Lung (tissue), 12 donors: ENCODE data around the gene CCHCR1. TPM values are rescaled to one million over a fixed set of nuclear protein-coding genes. Genes with fewer than 3 reads are reported as not detected.

Source experiments
- ATAC-seq: fragments of 200-7000 bp; cut with Tn5 transposase; one replicate; pipeline ENCODE4 v1.9.1; 2020; ENCODE audit warnings: moderate number of reproducible peaks; ENCODE audit not compliant: insufficient read depth, low FRiP score
- DNase-seq, 3 donors: peaks; one replicate each; pipeline ENCODE4 v3.0.0-alpha.2; 2013 to 2017
- H3K27ac ChIP-seq, 2 donors: one replicate each; pipeline ENCODE4 v1.5.1; 2013; ENCODE audit warnings: mild to moderate bottlenecking in 2 of 2, moderate library complexity in 2 of 2, control low read depth in 1 of 2, inconsistent platforms in 1 of 2, low read depth in 1 of 2, low read length in 1 of 2
- H3K27me3 ChIP-seq, 3 donors: one replicate each; pipeline ENCODE4 v1.5.1; 2013; ENCODE audit warnings: low read length in 2 of 3; ENCODE audit not compliant: control insufficient read depth in 3 of 3, insufficient read depth in 3 of 3
- H3K36me3 ChIP-seq, 4 donors: one replicate each; pipeline ENCODE4 v1.5.1; 2013; ENCODE audit warnings: low read length in 4 of 4, mild to moderate bottlenecking in 1 of 4, moderate library complexity in 1 of 4; ENCODE audit not compliant: control insufficient read depth in 4 of 4, insufficient read depth in 4 of 4
- H3K4me1 ChIP-seq, 5 donors: one replicate each; pipeline ENCODE4 v1.5.1; 2013; ENCODE audit warnings: low read length in 5 of 5, mild to moderate bottlenecking in 2 of 5, moderate library complexity in 1 of 5; ENCODE audit not compliant: control insufficient read depth in 5 of 5, insufficient read depth in 5 of 5
- H3K4me3 ChIP-seq: one replicate; pipeline ENCODE4 v1.5.1; 2013; ENCODE audit warnings: mild to moderate bottlenecking, control low read depth, moderate library complexity
- H3K9ac ChIP-seq, 2 donors: one replicate each; pipeline ENCODE4 v1.5.1; 2013; ENCODE audit warnings: low read length in 2 of 2, control low read depth in 1 of 2; ENCODE audit not compliant: insufficient read depth in 1 of 2
- H3K9me3 ChIP-seq, 4 donors: one replicate each; pipeline ENCODE4 v1.5.1; 2013; ENCODE audit warnings: low read length in 3 of 4, mild to moderate bottlenecking in 1 of 4, moderate library complexity in 1 of 4; ENCODE audit not compliant: control insufficient read depth in 4 of 4, insufficient read depth in 3 of 4
- WGBS, 2 donors: extraction: QIAGEN DNeasy Blood & Tissue Kit; methylation state at CpG; one replicate each; pipeline ENCODE4 v1.1.7; 2013; 5-methylcytosine and 5-hydroxymethylcytosine counted together
- polyA plus RNA-seq, 2 donors: library from polyadenylated mRNA; stranded (reverse); fragments of 200-250 nt; gene quantifications; one replicate each; pipeline ENCODE4 v1.2.1, GENCODE V29; 2013
- total RNA-seq, 2 donors: library from RNA; depleted of rRNA in 1 of 2; stranded (reverse); fragments of >200 nt in 1 of 2; gene quantifications; one replicate each; pipeline ENCODE4 v1.2.1, GENCODE V29; 2014 to 2021
- TF ChIP-seq, protein P1 (sequence below): IDR thresholded peaks from 2 replicates; pipeline ENCODE4 v1.5.1; 2012; ENCODE audit warnings: mild to moderate bottlenecking; ENCODE audit errors: control extremely low read depth, extremely low read depth
- donor health status: control.
- donor health status: control.
- donor health status: Bipolar disorder and iron deficiency.
- donor health status: healthy.
- donor health status: DM: yes; HTN: yes; CAD: no.

The CCHCR1 gene
- total and polyA plus RNA-seq, 4 donors, result 11.0 to 32.8 (median 17.2) TPM

DNA sequence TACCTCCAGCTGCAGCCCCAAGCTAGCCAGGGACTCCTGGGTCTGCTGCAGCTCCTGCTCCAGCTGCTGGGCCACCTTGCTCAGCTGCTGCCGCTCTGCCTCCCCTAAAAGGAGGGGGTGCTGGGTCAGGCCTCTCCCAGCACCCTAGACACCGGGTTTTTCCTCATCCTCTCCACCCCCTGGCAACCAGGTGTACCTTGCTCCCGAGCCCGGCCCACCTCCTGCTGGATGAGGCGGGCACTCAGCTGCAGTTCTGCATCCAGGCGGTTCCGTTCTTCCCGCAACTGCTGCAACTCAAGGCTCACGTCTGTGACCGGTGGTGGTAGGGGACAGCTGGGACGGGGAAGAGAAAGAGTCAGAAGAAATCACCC is 12.6 kb downstream of the CCHCR1 start:
- Histone ChIP-seq H3K4me3 (no peak overlapping the region), H3K27ac (no peak overlapping the region), H3K27me3 (no peaks in the 10 kb centered on the region), H3K4me1 (no peaks in the 10 kb centered on the region), H3K9me3 (no peaks in the 10 kb centered on the region), H3K9ac (no peak overlapping the region), H3K36me3 (peaks cover 0 to 16% (median 4%) of the 10 kb centered on the region in 4 donors)
- no peak for DNase-seq
- 78 to 88% methylated on average over 11 of the region's 11 CpGs for WGBS, 2 donors
- TF ChIP-seq, protein P1, sequence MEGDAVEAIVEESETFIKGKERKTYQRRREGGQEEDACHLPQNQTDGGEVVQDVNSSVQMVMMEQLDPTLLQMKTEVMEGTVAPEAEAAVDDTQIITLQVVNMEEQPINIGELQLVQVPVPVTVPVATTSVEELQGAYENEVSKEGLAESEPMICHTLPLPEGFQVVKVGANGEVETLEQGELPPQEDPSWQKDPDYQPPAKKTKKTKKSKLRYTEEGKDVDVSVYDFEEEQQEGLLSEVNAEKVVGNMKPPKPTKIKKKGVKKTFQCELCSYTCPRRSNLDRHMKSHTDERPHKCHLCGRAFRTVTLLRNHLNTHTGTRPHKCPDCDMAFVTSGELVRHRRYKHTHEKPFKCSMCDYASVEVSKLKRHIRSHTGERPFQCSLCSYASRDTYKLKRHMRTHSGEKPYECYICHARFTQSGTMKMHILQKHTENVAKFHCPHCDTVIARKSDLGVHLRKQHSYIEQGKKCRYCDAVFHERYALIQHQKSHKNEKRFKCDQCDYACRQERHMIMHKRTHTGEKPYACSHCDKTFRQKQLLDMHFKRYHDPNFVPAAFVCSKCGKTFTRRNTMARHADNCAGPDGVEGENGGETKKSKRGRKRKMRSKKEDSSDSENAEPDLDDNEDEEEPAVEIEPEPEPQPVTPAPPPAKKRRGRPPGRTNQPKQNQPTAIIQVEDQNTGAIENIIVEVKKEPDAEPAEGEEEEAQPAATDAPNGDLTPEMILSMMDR, result no peak
- no peak for ATAC-seq

DNA sequence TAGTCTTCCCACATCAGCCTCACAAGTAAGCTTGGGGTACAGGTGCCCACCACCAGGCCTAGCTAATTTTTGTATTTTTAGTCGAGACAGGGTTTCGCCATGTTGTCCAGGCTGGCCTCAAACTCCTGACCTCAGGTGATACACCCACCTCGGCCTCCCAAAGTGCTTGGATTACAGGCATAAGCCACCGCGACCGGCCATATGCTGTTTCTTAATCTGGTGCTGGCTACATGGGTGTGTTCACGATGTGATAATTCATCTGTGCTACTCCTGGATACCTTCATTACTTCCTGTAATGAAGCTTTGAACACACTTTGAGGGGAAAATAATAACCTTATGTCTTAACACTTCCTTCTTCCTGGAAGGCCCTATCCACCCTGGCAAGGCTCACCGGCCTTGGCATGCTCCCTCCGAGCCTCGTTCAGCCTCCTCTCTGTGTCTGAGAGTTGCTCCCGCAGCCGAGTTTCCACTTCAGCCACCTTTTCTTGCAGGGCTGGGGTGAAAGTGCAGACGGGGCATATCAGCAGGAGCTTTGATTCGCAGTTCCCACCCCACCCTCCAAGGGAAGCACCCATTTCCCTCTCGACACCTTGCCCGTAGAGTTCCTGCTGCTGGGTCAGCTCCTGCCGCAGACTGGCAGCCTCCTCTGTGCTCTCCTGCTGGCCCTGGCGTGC is 13.2 kb downstream of the CCHCR1 start:
- no peak for ATAC-seq
- TF ChIP-seq, protein P1, result no peak
- Histone ChIP-seq H3K36me3 (peaks cover 0 to 14% (median 2%) of the 10 kb centered on the region in 4 donors), H3K27ac (no peak overlapping the region), H3K27me3 (no peaks in the 10 kb centered on the region), H3K9ac (no peak overlapping the region), H3K4me3 (no peak overlapping the region), H3K4me1 (peaks cover 0 to 5% (median 0%) of the 10 kb centered on the region in 5 donors), H3K9me3 (no peaks in the 10 kb centered on the region)
- 82 to 91% methylated on average over 18 of the region's 18 CpGs for WGBS, 2 donors
- no peak for DNase-seq

DNA sequence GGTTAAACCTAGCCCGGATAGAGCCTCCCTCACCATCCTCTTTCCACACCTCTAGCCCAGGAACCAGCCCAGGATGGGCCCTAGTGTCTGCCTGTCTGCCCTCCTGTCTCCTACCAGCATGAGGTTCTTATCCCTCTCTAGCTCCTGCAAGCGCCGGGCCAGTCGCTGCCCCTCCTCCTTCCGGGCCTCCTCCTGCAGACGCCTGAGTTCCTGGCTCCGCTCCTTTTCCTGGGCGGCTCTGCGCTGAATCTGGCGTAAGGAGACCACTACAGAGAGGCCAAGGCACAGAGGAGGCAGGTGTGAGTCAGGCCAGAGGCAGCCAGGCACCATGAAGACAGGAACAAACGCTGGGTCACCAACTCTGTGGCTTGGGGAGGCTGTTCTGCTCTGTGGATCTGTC is 14.5 kb downstream of the CCHCR1 start:
- H3K9ac ChIP-seq, result no peak overlapping the region

More for the DNA sequence above, 14.5 kb downstream of the CCHCR1 start:
- H3K36me3 ChIP-seq, result peaks cover 0 to 14% (median 2%) of the 10 kb centered on the region in 4 donors
- H3K9me3 ChIP-seq, result no peaks in the 10 kb centered on the region
- no peak overlapping the region for H3K27ac ChIP-seq
- no peak overlapping the region for H3K4me3 ChIP-seq
- H3K4me1 ChIP-seq, result peaks cover 0 to 10% (median 0%) of the 10 kb centered on the region in 5 donors
- no peaks in the 10 kb centered on the region for H3K27me3 ChIP-seq
- TF ChIP-seq, protein P1, result no peak
- ATAC-seq, result no peak
- 57 to 76% methylated on average over 11 of the region's 11 CpGs for WGBS, 2 donors
- DNase-seq, result peak in 1 of 3 donors; percentile 49
